ENCODE data around the gene NLGN1.

NLGN1 gene

GRCh38 chr3:173742491-173742890, 344.9 kb downstream of the NLGN1 start:
- Histone ChIP-seq H3K36me3 (replicated peaks) (no peaks in the 10 kb centered on the region), H3K4me3 (ENCODE audit: low read depth, low read length) (no peak overlapping the region), H3K27ac (peak overlapping the region; percentile 60), H3K27me3 (replicated peaks) (no peaks in the 10 kb centered on the region)
- in situ Hi-C loops (cut with HindIII; ENCODE audit: low pct_ligation_motif_present, low sequenced_read_pairs): no loop called here
- no peak for DNase-seq
- no peak for TF ChIP-seq CTCF (IDR thresholded peaks at IDR 0.05; ENCODE audit: low read depth, low read length, missing control alignments)

- DNase-seq: no peak
- TF ChIP-seq CTCF (IDR thresholded peaks at IDR 0.05; ENCODE audit: low read depth, low read length, missing control alignments): no peak
- Histone ChIP-seq H3K4me3 (ENCODE audit: low read depth, low read length) (no peak overlapping the region), H3K27me3 (replicated peaks) (no peaks in the 10 kb centered on the region), H3K36me3 (replicated peaks) (no peaks in the 10 kb centered on the region), H3K27ac (peak overlapping the region; percentile 60)
- in situ Hi-C loops (cut with HindIII; ENCODE audit: low pct_ligation_motif_present, low sequenced_read_pairs): no loop called here
Measured at GRCh38 chr3:173743111-173743510, 345.6 kb downstream of the NLGN1 start.

- H3K36me3 ChIP-seq (replicated peaks): no peaks in the 10 kb centered on the region
- TF ChIP-seq CTCF (IDR thresholded peaks at IDR 0.05; ENCODE audit: low read depth, low read length, missing control alignments): no peak
- H3K27me3 ChIP-seq (replicated peaks): no peaks in the 10 kb centered on the region
- peak overlapping the region; percentile 60 for H3K27ac ChIP-seq
- H3K4me3 ChIP-seq (ENCODE audit: low read depth, low read length): no peak overlapping the region
- no peak for DNase-seq
- in situ Hi-C loops (cut with HindIII; ENCODE audit: low pct_ligation_motif_present, low sequenced_read_pairs): no loop called here
Measured at GRCh38 chr3:173743516-173743915, 346.0 kb downstream of the NLGN1 start.

- H3K4me3 ChIP-seq (ENCODE audit: low read depth, low read length): no peak overlapping the region
- no peak for DNase-seq
- no peak for TF ChIP-seq CTCF (IDR thresholded peaks at IDR 0.05; ENCODE audit: low read depth, low read length, missing control alignments)
Measured at GRCh38 chr3:173744479-173744878, 346.9 kb downstream of the NLGN1 start.

GRCh38 chr3:173744895-173745294, 347.4 kb downstream of the NLGN1 start:
- no peak for TF ChIP-seq CTCF (IDR thresholded peaks at IDR 0.05; ENCODE audit: low read depth, low read length, missing control alignments)
- Histone ChIP-seq H3K27me3 (replicated peaks) (no peaks in the 10 kb centered on the region), H3K4me3 (ENCODE audit: low read depth, low read length) (no peak overlapping the region), H3K36me3 (replicated peaks) (no peaks in the 10 kb centered on the region), H3K27ac (no peak overlapping the region)
- in situ Hi-C loops (cut with HindIII; ENCODE audit: low pct_ligation_motif_present, low sequenced_read_pairs): no loop called here
- DNase-seq: no peak

More at GRCh38 chr3:173744479-173744878, 346.9 kb downstream of the NLGN1 start:
- in situ Hi-C loops (cut with HindIII; ENCODE audit: low pct_ligation_motif_present, low sequenced_read_pairs): no loop called here
- Histone ChIP-seq H3K36me3 (replicated peaks) (no peaks in the 10 kb centered on the region), H3K27me3 (replicated peaks) (no peaks in the 10 kb centered on the region), H3K27ac (no peak overlapping the region)

- peak overlapping the region; percentile 56 for H3K27ac ChIP-seq
- no peak overlapping the region for H3K4me3 ChIP-seq (ENCODE audit: low read depth, low read length)
- in situ Hi-C loops (cut with HindIII; ENCODE audit: low pct_ligation_motif_present, low sequenced_read_pairs): no loop called here
- no peaks in the 10 kb centered on the region for H3K27me3 ChIP-seq (replicated peaks)
- no peak for TF ChIP-seq CTCF (IDR thresholded peaks at IDR 0.05; ENCODE audit: low read depth, low read length, missing control alignments)
- H3K36me3 ChIP-seq (replicated peaks): no peaks in the 10 kb centered on the region
- peak; percentile 82 for DNase-seq
Measured at GRCh38 chr3:173745952-173746682, 348.6 kb downstream of the NLGN1 start.

Data from brain microvascular endothelial cell (primary cell).